ENCODE data around the gene TDP1.

Gene TDP1

GRCh38 chr14:89941830-89942377 is 13.8 kb upstream of the TDP1 start:
- no peak for DNase-seq (ENCODE audit: low spot score)

- no peak for DNase-seq (ENCODE audit: low spot score)
These were observed 8.4 kb upstream of the TDP1 start for GRCh38 chr14:89947344-89947743.

- no peak for DNase-seq (ENCODE audit: low spot score)
These were observed 3.2 kb upstream of the TDP1 start for GRCh38 chr14:89952576-89952975.

- DNase-seq (ENCODE audit: low spot score): no peak
These were observed 2.1 kb upstream of the TDP1 start for GRCh38 chr14:89953602-89954001.

GRCh38 chr14:89954070-89955021 is 1.4 kb upstream of the TDP1 start, which contains the start of gene EFCAB11:
Gene EFCAB11 (minus strand): TSS chr14:89954730. CDS start chr14:89954660, 70 bp downstream.
- DNase-seq (ENCODE audit: low spot score): peak; percentile 93

- DNase-seq (ENCODE audit: low spot score): no peak
These were observed 544 bp upstream of the TDP1 start for GRCh38 chr14:89955022-89955744.

- no peak for DNase-seq (ENCODE audit: low spot score)
These were observed 908 bp downstream of the TDP1 start for GRCh38 chr14:89956661-89957009.

GRCh38 chr14:89957376-89957775 is 1.6 kb downstream of the TDP1 start:
- DNase-seq (ENCODE audit: low spot score): no peak

GRCh38 chr14:89957791-89958190 is 2.1 kb downstream of the TDP1 start:
- no peak for DNase-seq (ENCODE audit: low spot score)

- DNase-seq (ENCODE audit: low spot score): no peak
These were observed 3.2 kb downstream of the TDP1 start for GRCh38 chr14:89958966-89959365.

GRCh38 chr14:89959853-89960445 is 4.2 kb downstream of the TDP1 start:
- no peak for DNase-seq (ENCODE audit: low spot score)

GRCh38 chr14:89960914-89961313 is 5.2 kb downstream of the TDP1 start:
- DNase-seq (ENCODE audit: low spot score): no peak

GRCh38 chr14:89963288-89963978 is 7.7 kb downstream of the TDP1 start:
- no peak for DNase-seq (ENCODE audit: low spot score)

- no peak for DNase-seq (ENCODE audit: low spot score)
These were observed 10.1 kb downstream of the TDP1 start for GRCh38 chr14:89965839-89966238.

GRCh38 chr14:89973234-89973823 is 17.6 kb downstream of the TDP1 start:
- DNase-seq (ENCODE audit: low spot score): peak; percentile 90

- no peak for DNase-seq (ENCODE audit: low spot score)
These were observed 21.9 kb downstream of the TDP1 start for GRCh38 chr14:89977668-89978067.

GRCh38 chr14:89978656-89979055 is 22.9 kb downstream of the TDP1 start:
- no peak for DNase-seq (ENCODE audit: low spot score)

GRCh38 chr14:89983375-89983774 is 27.6 kb downstream of the TDP1 start:
- no peak for DNase-seq (ENCODE audit: low spot score)

GRCh38 chr14:89986462-89987160 is 30.9 kb downstream of the TDP1 start:
- no peak for DNase-seq (ENCODE audit: low spot score)

- DNase-seq (ENCODE audit: low spot score): no peak
These were observed 31.4 kb downstream of the TDP1 start for GRCh38 chr14:89987161-89987475.

- DNase-seq (ENCODE audit: low spot score): no peak
These were observed 33.1 kb downstream of the TDP1 start for GRCh38 chr14:89988787-89989186.
